Mesenteric fat pad (tissue), 1 donor: Measurements from ENCODE around the gene UFSP1. TPM values are rescaled to one million over a fixed set of nuclear protein-coding genes. Genes with fewer than 3 reads are reported as not detected.

Experiments
- DNase-seq: peaks from one replicate; pipeline ENCODE4 v3.0.0-alpha.2; 2020; ENCODE audit warnings: low spot score
- total RNA-seq: library from RNA; stranded (reverse); fragmentation: NEBNext Ultra II Directional; extraction: Animal tissue kit (Norgen Biotek cat#: 25700); gene quantifications from one replicate; pipeline ENCODE4 v1.2.1, GENCODE V29; 2021
- donor health status: DM: yes; HTN: yes; CAD: no.

UFSP1 gene
- total RNA-seq, 1 donor from 2014 or later = 5.1 TPM

DNA sequence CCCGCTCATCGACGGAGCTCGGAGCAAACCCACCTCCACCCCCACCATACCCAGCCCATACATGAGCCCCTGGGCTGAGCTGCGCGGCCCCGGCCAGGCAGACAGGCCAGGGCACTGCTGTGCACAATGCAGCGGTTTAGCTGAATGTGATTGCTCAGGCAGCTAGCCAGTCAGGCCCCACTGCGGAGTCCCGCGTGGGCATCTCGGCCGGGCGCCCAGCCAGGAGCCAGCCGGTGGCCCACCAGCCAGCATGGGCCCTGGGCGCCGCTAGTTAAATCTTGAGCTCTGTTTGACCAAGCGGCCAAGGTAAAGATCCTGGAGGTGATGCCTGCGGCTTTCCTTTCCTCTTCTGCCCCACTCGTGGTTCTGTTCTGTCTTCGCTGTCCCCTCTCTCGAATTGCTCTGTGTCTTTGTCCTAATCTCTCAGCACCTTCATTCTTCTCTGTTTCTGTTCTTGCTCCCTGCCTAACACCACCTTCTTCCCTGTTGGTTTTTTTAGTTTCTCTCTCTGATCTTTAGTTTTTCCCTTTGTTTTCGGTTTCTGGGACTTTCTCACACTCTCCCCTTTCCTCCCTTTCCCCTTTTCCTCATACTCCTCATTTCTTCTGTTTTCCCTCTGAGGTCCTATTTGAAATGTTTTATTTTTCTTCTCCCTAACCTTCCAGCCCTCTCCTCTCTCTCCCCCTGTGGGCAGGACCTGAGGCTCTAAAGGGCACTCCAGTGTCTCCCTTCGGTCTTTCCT lies 6.6 kb downstream of the UFSP1 start:
- no peak for DNase-seq

DNA sequence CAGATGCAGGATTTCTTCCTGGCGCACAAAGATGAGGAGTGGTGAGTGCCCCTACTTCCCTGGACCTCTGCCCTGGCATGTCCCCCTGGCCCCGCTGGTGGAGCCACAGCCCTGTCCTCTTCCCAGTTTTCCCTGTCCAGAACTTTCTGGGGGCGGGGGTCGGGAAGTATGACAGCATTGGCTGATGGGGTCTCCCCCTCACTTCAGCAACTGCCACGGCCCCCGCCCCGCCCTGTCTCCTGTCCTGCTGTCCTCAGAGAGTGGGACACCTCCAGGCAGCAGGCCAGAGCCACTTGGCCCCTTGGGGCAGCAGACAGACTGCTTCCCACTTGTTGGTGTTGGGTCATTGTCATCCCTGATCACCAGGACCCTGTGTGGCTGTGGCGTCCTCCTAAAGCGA lies 7.3 kb downstream of the UFSP1 start:
- DNase-seq = no peak

GRCh38 chr7:100881136-100881535 lies 8.4 kb downstream of the UFSP1 start:
- DNase-seq = no peak

DNA sequence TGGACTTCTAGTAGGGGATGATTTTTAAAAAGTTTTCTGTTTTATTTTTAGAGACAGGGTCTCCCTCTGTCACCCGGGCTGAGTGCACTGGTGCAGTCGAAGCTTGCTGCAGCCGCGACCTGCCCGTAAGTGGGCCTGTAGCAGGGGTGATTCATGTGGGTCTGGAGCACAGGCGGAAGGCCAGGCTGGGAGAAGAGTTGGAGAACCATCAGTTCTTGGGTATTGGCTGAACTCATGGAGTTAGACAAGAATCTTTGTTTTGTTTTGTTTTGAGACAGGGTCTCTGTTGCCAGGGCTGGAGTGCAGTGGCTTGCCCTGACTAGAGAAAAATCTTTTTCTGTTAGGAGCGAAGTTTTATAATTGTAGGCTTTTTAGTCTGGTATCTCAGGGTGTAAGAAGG lies 8.9 kb downstream of the UFSP1 start:
- no peak for DNase-seq

DNA sequence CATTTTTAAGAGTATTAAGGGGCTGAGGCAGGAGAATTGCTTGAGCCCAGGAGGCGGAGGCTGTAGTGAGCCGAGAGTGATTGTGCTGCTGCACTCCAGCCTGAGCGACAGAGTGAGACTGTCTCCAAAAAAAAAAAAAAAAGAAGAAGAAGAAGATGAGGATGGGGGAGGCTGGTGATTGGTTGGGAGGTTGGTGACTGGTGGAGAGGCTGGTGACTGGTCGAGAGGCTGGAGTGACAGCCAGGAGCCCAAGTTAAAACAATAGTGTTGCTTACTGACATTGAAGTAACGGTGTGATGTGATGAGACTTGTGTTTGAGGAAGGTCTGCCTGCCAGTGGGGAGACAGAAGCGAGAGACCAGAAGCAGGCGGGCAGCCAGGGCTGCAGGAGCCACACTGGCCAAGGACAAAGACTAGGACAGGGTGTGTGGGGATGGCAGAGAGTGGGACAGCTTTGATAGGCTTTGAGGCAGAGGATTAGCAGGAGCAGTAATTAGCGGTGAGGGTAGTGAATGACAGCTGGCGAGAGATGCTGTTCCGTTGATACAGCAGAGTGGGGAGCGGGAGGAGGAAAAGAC lies 9.7 kb downstream of the UFSP1 start:
- no peak for DNase-seq

- no peak for DNase-seq
Observed at GRCh38 chr7:100878685-100879084, 10.8 kb downstream of the UFSP1 start.

DNA sequence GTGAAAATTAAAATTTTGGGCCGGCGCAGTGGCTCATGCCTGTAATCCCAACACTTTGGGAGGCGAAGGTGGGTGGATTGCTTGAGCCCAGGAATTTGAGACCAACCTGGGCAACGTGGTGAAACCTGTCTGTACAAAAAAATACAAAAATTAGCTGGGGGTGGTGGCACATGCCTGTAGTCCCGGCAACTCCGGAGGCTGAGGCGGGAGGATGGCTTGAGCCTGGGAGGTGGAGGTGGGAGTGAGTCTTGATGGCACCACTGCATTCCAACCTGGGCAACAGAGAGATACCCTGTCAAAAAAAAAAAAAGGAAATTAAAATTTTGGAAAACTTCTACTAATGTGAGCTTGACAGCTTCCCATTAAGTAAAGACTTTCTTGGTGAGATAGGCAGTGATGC lies 11.5 kb downstream of the UFSP1 start:
- DNase-seq = no peak

DNA sequence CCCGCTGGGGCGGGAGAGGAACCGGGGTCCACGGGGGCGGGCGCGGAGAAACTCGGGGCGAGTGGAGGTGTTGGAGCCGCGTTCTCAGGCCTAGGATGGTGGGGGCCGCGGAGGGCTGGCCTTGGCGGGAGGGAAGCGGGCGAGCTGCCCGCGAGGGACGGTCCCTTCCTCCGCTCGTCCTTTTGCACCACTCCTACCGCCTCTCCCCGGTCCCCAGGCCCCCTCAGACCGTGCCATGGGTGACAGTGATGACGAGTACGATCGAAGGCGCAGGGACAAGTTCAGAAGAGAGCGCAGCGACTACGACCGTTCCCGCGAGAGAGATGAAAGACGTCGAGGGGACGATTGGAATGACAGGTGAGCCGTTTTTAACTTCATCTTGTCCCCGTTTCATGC lies 14.2 kb downstream of the UFSP1 start:
- DNase-seq = no peak

GRCh38 chr7:100874577-100875355 lies 14.7 kb downstream of the UFSP1 start, which contains the start of gene SRRT:
TSS of gene SRRT (plus strand) at chr7:100875103. CDS start at chr7:100875591, 488 bp downstream.
- peak; percentile 99 for DNase-seq

- DNase-seq = no peak
Observed at GRCh38 chr7:100874300-100874576, 15.3 kb downstream of the UFSP1 start.

DNA sequence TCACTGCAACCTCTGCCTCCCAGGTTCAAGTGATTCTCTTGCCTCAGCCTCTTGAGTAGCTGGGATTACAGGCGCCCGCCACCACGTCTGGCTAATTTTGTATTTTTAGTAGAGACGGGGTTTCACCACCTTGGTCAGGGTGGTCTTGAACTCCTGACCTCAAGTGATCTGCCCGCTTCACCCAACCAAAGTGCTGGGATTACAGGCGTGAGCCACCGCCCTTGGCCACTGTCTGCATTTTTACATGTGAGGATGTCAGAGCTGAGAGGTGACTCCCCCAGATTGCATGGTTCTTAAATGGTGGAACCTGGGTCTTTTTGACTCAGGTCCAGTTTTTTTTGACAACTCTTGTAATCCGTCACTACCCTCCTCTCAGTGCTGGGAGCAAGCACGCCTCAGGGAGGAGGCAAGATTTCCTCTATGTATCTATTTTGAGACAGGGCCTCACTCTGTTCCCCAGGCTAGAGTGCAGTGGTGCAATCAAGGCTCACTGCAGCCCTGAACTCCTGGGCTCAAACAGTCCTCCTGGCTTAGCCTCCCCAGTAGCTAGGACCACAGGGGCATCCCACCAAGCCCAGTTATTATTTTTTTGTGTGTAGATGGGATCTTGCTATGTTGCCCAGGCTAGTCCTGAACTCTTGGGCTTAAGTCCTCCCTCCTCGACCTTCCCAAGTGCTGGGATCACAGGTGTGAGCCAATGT lies 15.8 kb downstream of the UFSP1 start:
- no peak for DNase-seq

- no peak for DNase-seq
Observed at GRCh38 chr7:100867776-100868485, 21.6 kb downstream of the UFSP1 start.

- DNase-seq = peak; percentile 95
Observed at GRCh38 chr7:100867040-100867775, 22.3 kb downstream of the UFSP1 start, which contains the start of gene TRIP6. TSS of gene TRIP6 (plus strand) at chr7:100867387. CDS start at chr7:100867498, 111 bp downstream.

DNA sequence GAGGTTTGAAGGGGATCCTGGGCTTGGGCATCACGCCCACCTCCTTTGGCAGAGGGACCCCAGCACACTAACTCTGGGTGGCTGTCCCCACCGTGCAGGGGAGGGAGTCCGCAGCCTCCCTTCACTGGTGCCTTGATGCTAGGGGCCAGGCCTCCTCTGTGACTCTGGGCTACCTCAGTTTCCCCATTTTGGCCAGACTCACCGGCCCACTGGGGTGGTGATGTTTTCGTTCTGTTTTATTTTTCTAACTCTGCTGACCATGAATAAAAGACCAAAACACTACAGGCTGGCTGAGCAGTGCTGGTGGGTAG lies 22.8 kb downstream of the UFSP1 start:
- DNase-seq = no peak

DNA sequence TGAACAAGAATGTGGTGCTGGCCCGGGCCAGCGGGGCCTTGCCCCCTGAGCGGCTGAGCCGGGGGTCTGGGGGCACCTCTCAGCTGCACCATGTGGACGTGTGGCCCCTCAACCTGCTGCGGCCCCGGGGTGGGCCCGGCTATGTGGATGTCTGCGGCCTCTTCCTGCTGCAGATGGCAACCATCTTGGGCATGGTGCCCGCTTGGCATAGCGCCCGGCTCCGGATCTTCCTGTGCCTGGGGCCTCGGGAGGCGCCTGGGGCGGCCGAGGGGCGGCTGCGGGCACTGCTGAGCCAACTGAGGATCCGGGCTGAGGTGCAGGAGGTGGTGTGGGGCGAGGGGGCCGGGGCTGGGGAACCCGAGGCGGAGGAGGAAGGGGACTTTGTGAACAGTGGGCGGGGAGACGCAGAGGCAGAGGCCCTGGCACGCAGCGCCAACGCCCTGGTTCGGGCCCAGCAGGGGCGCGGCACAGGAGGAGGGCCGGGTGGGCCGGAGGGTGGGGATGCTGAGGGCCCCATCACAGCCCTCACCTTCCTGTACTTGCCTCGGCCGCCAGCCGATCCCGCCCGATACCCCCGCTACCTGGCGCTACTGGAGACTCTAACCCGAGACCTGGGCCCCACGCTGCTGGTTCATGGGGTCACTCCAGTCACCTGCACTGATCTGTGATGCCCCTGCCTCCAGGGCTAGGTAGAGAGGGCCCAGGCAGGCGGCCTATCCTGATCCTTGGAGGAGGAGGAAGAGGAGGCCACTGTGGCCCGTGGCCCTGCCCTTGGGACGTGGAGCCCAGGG lies 23.4 kb downstream of the UFSP1 start:
- no peak for DNase-seq

DNA sequence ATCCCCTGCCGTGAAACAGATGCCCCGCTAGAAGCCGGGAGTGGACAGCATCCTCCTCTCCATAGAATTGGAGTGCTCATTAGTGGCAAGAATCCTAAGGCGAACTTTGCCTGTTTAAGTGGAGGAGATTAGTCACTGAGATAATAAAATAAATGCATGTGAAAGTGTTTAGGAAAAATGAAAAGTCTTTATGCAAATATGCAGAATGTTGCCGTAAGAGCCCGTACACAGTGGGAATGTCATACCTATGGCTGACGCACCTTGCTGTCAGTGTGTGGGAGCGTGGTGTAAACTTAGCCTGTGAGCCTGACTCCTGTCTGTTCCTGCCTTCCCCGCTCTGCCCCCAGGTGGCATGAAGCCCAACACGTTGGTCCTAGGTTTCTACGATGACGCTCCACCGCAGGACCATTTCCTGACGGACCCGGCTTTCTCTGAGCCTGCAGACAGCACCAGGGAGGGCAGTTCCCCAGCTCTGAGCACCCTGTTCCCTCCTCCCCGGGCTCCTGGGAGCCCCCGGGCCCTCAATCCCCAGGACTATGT lies 24.1 kb downstream of the UFSP1 start:
- no peak for DNase-seq

DNA sequence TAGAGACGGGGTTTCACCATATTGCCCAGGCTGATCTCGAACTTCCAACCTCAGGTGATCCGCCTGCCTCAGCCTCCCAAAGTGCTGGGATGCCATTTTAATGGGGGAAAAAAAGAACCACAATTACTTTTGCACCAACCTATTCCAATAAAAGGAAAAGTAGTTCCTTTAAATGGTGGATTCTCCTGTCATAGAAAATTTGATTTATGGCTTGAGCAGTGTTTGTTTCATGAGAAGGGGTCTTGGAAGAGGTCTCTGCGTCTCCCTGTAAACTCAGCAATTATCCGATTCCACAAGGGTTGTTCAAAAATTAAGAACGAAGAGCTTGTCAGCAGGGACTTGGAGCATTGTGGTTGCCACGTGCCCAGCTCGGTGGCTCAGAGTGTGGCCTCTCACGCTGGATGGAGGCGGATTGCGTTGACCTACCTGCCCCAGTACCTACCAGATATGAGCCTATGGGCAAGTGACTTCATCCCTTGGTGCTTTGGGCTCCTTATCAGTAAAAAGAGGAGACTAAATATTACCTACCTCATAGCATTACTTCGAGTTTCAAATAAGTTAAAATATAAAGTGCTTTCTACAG lies 25.2 kb downstream of the UFSP1 start:
- DNase-seq = no peak

DNA sequence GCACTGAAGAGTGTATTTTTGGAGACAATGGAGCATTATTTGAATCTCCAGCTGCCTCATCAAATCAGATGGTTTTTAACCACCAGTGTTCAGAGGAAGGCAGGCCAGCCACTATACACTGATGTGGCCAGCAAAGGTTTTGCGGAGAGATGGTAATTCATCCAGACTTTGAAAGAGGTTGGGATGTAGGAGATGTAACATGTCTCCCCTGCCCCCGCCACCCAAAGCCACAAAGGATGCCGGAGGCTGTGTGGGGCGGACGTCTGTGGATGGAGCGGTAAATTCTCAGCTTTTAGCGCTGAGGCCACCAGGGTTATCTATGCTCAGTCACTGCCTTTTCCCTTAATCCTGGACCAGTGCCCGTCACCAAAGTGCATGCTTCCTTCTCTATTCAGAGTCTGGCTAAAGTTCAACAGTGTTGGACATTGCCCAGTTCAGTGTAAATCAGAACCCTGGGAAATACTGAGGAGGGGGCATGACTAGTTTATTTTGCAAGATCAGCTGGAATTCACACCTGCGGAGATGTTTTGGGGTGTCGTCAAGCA lies 26.0 kb downstream of the UFSP1 start:
- DNase-seq = no peak

GRCh38 chr7:100861616-100861985 lies 27.9 kb downstream of the UFSP1 start:
- DNase-seq = no peak
